ENCODE results near the gene ZNF606.

Gene ZNF606

GRCh38 chr19:58040751-58041525 is 38.3 kb upstream of the ZNF606 start:
- Histone ChIP-seq H3K4ac (ENCODE audit: low read depth in 1 of 2, low read length in 2 of 2) (no peak overlapping the region), H3K79me1 (replicated peaks; ENCODE audit: low read length, poor library complexity, severe bottlenecking) (no peaks in the 10 kb centered on the region), H2BK15ac (ENCODE audit: low read depth, poor library complexity, severe bottlenecking) (no peak overlapping the region), H3K18ac (ENCODE audit: low read depth in 1 of 2, low read length in 2 of 2) (no peak overlapping the region), H4K8ac (ENCODE audit: low read length) (no peak overlapping the region), H3K23ac (ENCODE audit: low read length in 2 of 2) (no peak overlapping the region), H3K9me3 (ENCODE audit: control insufficient read depth, low read length) (peaks cover 32% of the 10 kb centered on the region), H3K4me1 (ENCODE audit: control insufficient read depth, insufficient read depth, low read depth, low read length) (no peaks in the 10 kb centered on the region), H2BK5ac (ENCODE audit: low read depth, low read length, poor library complexity, severe bottlenecking) (no peak overlapping the region), H3K27ac (ENCODE audit: low read length, poor library complexity, severe bottlenecking) (no peak overlapping the region), H3K4me3 (ENCODE audit: insufficient read depth in 1 of 2, low read depth in 1 of 2, low read length in 2 of 2) (no peak overlapping the region), H3K9ac (ENCODE audit: low read length) (no peak overlapping the region), H3K14ac (ENCODE audit: low read length in 2 of 2) (no peak overlapping the region), H3K4me2 (ENCODE audit: low read length, poor library complexity, severe bottlenecking) (no peak overlapping the region), H2BK120ac (ENCODE audit: low read depth, low read length) (no peak overlapping the region), H2BK12ac (ENCODE audit: low read length in 2 of 2) (no peak overlapping the region), H2AFZ (ENCODE audit: low read depth, low read length) (no peak overlapping the region), H3K27me3 (ENCODE audit: control insufficient read depth in 1 of 2, insufficient read depth in 1 of 2, low read length in 2 of 2) (no peaks in the 10 kb centered on the region), H2AK5ac (ENCODE audit: low read length, severe bottlenecking) (no peak overlapping the region), H3K36me3 (ENCODE audit: control insufficient read depth in 1 of 2, insufficient read depth in 2 of 2, low read depth in 1 of 2, low read length in 2 of 2) (no peaks in the 10 kb centered on the region), H4K91ac (ENCODE audit: low read length) (no peak overlapping the region)
- no peak for DNase-seq
- WGBS = 85% methylated on average over 21 of the region's 21 CpGs

- Histone ChIP-seq H2BK5ac (ENCODE audit: low read depth, low read length, poor library complexity, severe bottlenecking) (no peak overlapping the region), H3K9me3 (ENCODE audit: control insufficient read depth, low read length) (peaks cover 18% of the 10 kb centered on the region), H3K27ac (ENCODE audit: low read length, poor library complexity, severe bottlenecking) (no peak overlapping the region), H3K4me2 (ENCODE audit: low read length, poor library complexity, severe bottlenecking) (no peak overlapping the region), H2AK5ac (ENCODE audit: low read length, severe bottlenecking) (no peak overlapping the region), H3K4me1 (ENCODE audit: control insufficient read depth, insufficient read depth, low read depth, low read length) (peaks cover under 1% of the 10 kb centered on the region), H4K8ac (ENCODE audit: low read length) (no peak overlapping the region), H3K9ac (ENCODE audit: low read length) (no peak overlapping the region), H4K91ac (ENCODE audit: low read length) (no peak overlapping the region), H2BK15ac (ENCODE audit: low read depth, poor library complexity, severe bottlenecking) (no peak overlapping the region), H2AFZ (ENCODE audit: low read depth, low read length) (no peak overlapping the region), H3K23ac (ENCODE audit: low read length in 2 of 2) (no peak overlapping the region), H3K79me1 (replicated peaks; ENCODE audit: low read length, poor library complexity, severe bottlenecking) (no peaks in the 10 kb centered on the region), H3K4me3 (ENCODE audit: insufficient read depth in 1 of 2, low read depth in 1 of 2, low read length in 2 of 2) (no peak overlapping the region), H3K36me3 (ENCODE audit: control insufficient read depth in 1 of 2, insufficient read depth in 2 of 2, low read depth in 1 of 2, low read length in 2 of 2) (no peaks in the 10 kb centered on the region), H3K18ac (ENCODE audit: low read depth in 1 of 2, low read length in 2 of 2) (no peak overlapping the region), H2BK120ac (ENCODE audit: low read depth, low read length) (no peak overlapping the region), H3K14ac (ENCODE audit: low read length in 2 of 2) (no peak overlapping the region), H2BK12ac (ENCODE audit: low read length in 2 of 2) (no peak overlapping the region), H3K4ac (ENCODE audit: low read depth in 1 of 2, low read length in 2 of 2) (no peak overlapping the region), H3K27me3 (ENCODE audit: control insufficient read depth in 1 of 2, insufficient read depth in 1 of 2, low read length in 2 of 2) (peaks cover 0 to 3% of the 10 kb centered on the region in 2 experiments)
- 48% methylated on average over 8 of the region's 8 CpGs for WGBS
- no peak for DNase-seq
Measured at GRCh38 chr19:58038688-58039204, 36.1 kb upstream of the ZNF606 start.

- Histone ChIP-seq H2BK15ac (ENCODE audit: low read depth, poor library complexity, severe bottlenecking) (no peak overlapping the region), H2AFZ (ENCODE audit: low read depth, low read length) (no peak overlapping the region)
- DNase-seq = no peak
Measured at GRCh38 chr19:58037927-58038687, 35.5 kb upstream of the ZNF606 start.

GRCh38 chr19:58035863-58036262 is 33.2 kb upstream of the ZNF606 start:
- Histone ChIP-seq H2BK120ac (ENCODE audit: low read depth, low read length) (no peak overlapping the region), H3K18ac (ENCODE audit: low read depth in 1 of 2, low read length in 2 of 2) (no peak overlapping the region), H3K79me1 (replicated peaks; ENCODE audit: low read length, poor library complexity, severe bottlenecking) (no peaks in the 10 kb centered on the region), H3K14ac (ENCODE audit: low read length in 2 of 2) (no peak overlapping the region), H4K8ac (ENCODE audit: low read length) (no peak overlapping the region), H3K9ac (ENCODE audit: low read length) (no peak overlapping the region), H3K27ac (ENCODE audit: low read length, poor library complexity, severe bottlenecking) (no peak overlapping the region), H3K9me3 (ENCODE audit: control insufficient read depth, low read length) (peaks cover 15% of the 10 kb centered on the region), H3K4ac (ENCODE audit: low read depth in 1 of 2, low read length in 2 of 2) (no peak overlapping the region), H4K91ac (ENCODE audit: low read length) (no peak overlapping the region), H3K4me2 (ENCODE audit: low read length, poor library complexity, severe bottlenecking) (no peak overlapping the region), H2BK12ac (ENCODE audit: low read length in 2 of 2) (no peak overlapping the region), H3K27me3 (ENCODE audit: control insufficient read depth in 1 of 2, insufficient read depth in 1 of 2, low read length in 2 of 2) (peaks cover 0 to 3% of the 10 kb centered on the region in 2 experiments), H2BK15ac (ENCODE audit: low read depth, poor library complexity, severe bottlenecking) (no peak overlapping the region), H2AFZ (ENCODE audit: low read depth, low read length) (no peak overlapping the region), H3K23ac (ENCODE audit: low read length in 2 of 2) (no peak overlapping the region), H3K4me1 (ENCODE audit: control insufficient read depth, insufficient read depth, low read depth, low read length) (peaks cover 2% of the 10 kb centered on the region), H2AK5ac (ENCODE audit: low read length, severe bottlenecking) (no peak overlapping the region), H3K36me3 (ENCODE audit: control insufficient read depth in 1 of 2, insufficient read depth in 2 of 2, low read depth in 1 of 2, low read length in 2 of 2) (no peaks in the 10 kb centered on the region), H3K4me3 (ENCODE audit: insufficient read depth in 1 of 2, low read depth in 1 of 2, low read length in 2 of 2) (no peak overlapping the region), H2BK5ac (ENCODE audit: low read depth, low read length, poor library complexity, severe bottlenecking) (no peak overlapping the region)
- no peak for DNase-seq
- 76% methylated on average over 8 of the region's 8 CpGs for WGBS

More at GRCh38 chr19:58037927-58038687, 35.5 kb upstream of the ZNF606 start:
- no peak overlapping the region for H3K23ac ChIP-seq (ENCODE audit: low read length in 2 of 2)
- no peak overlapping the region for H2BK120ac ChIP-seq (ENCODE audit: low read depth, low read length)
- H3K36me3 ChIP-seq (ENCODE audit: control insufficient read depth in 1 of 2, insufficient read depth in 2 of 2, low read depth in 1 of 2, low read length in 2 of 2) = no peaks in the 10 kb centered on the region
- H3K4me1 ChIP-seq (ENCODE audit: control insufficient read depth, insufficient read depth, low read depth, low read length) = peaks cover 2% of the 10 kb centered on the region
- H2BK5ac ChIP-seq (ENCODE audit: low read depth, low read length, poor library complexity, severe bottlenecking) = no peak overlapping the region
- no peak overlapping the region for H2BK12ac ChIP-seq (ENCODE audit: low read length in 2 of 2)
- H3K9me3 ChIP-seq (ENCODE audit: control insufficient read depth, low read length) = peaks cover 15% of the 10 kb centered on the region
- H3K4me3 ChIP-seq (ENCODE audit: insufficient read depth in 1 of 2, low read depth in 1 of 2, low read length in 2 of 2) = no peak overlapping the region
- peaks cover 0 to 3% of the 10 kb centered on the region in 2 experiments for H3K27me3 ChIP-seq (ENCODE audit: control insufficient read depth in 1 of 2, insufficient read depth in 1 of 2, low read length in 2 of 2)
- H3K79me1 ChIP-seq (replicated peaks; ENCODE audit: low read length, poor library complexity, severe bottlenecking) = no peaks in the 10 kb centered on the region
- H3K4me2 ChIP-seq (ENCODE audit: low read length, poor library complexity, severe bottlenecking) = no peak overlapping the region
- no peak overlapping the region for H3K14ac ChIP-seq (ENCODE audit: low read length in 2 of 2)
- 71% methylated on average over 31 of the region's 44 CpGs for WGBS
- no peak overlapping the region for H4K91ac ChIP-seq (ENCODE audit: low read length)
- no peak overlapping the region for H3K27ac ChIP-seq (ENCODE audit: low read length, poor library complexity, severe bottlenecking)
- no peak overlapping the region for H2AK5ac ChIP-seq (ENCODE audit: low read length, severe bottlenecking)
- H4K8ac ChIP-seq (ENCODE audit: low read length) = no peak overlapping the region
- H3K9ac ChIP-seq (ENCODE audit: low read length) = no peak overlapping the region
- no peak overlapping the region for H3K4ac ChIP-seq (ENCODE audit: low read depth in 1 of 2, low read length in 2 of 2)
- no peak overlapping the region for H3K18ac ChIP-seq (ENCODE audit: low read depth in 1 of 2, low read length in 2 of 2)

All from mesenchymal stem cell (in vitro differentiated cells and primary cell).